ENCODE results near the gene SAXO1.

GRCh38 chr9:18910435-18910834, 122.6 kb downstream of the SAXO1 start:
- no peak for TF ChIP-seq JUND (IDR thresholded peaks at IDR 0.05)
- no peak for TF ChIP-seq CTCF (IDR thresholded peaks at IDR 0.05; ENCODE audit: low read depth, low read length, missing input control)
- no peak for TF ChIP-seq TAF1 (conservative IDR thresholded peaks at IDR 0.05)
- no peak for TF ChIP-seq RXRA (IDR thresholded peaks at IDR 0.05)
- no peak for TF ChIP-seq ATF3 (IDR thresholded peaks at IDR 0.05)
- no peak for TF ChIP-seq RAD21 (IDR thresholded peaks at IDR 0.05)
- TF ChIP-seq EGR1 (IDR thresholded peaks at IDR 0.05; ENCODE audit: low read depth in 2 of 2), result no peak
